Calu3 (cell line): ENCODE measurements around the gene MBD5. TPM values are rescaled to one million over a fixed set of nuclear protein-coding genes. Genes with fewer than 3 reads are reported as not detected.

Source experiments
- BruUV-seq: library from RNA; stranded (reverse); fragments of 400-500 nt; replicated peaks from 2 replicates; lab custom pipeline; 2021; lab: Mats Ljungman, UMichigan
- CTCF ChIA-PET: fragments of 300-600 bp; sonication (Branson Sonifier 250); formaldehyde crosslinking; loops from one replicate; lab custom pipeline; 2022; ENCODE audit warnings: antibody characterized with exemption; lab: Charles Lee
- DNase-seq: peaks from one replicate; pipeline ENCODE4 v3.0.0; 2022
- H3K27ac Mint-ChIP-seq: one replicate; pipeline ENCODE4 v1.8.0; 2022; ENCODE audit warnings: mixed read lengths; ENCODE audit not compliant: unreplicated experiment
- H3K27me3 Mint-ChIP-seq: one replicate; pipeline ENCODE4 v1.8.0; 2022; ENCODE audit warnings: mixed read lengths; ENCODE audit not compliant: unreplicated experiment
- H3K36me3 Mint-ChIP-seq: one replicate; pipeline ENCODE4 v1.8.0; 2022; ENCODE audit warnings: mild to moderate bottlenecking, moderate library complexity, mixed read lengths; ENCODE audit not compliant: insufficient read depth, unreplicated experiment
- H3K4me1 Mint-ChIP-seq: one replicate; pipeline ENCODE4 v1.8.0; 2022; ENCODE audit warnings: mild to moderate bottlenecking, low read depth, mixed read lengths; ENCODE audit not compliant: unreplicated experiment
- H3K4me3 Mint-ChIP-seq: one replicate; pipeline ENCODE4 v1.8.0; 2022; ENCODE audit warnings: mild to moderate bottlenecking, low read depth, moderate library complexity, mixed read lengths; ENCODE audit not compliant: unreplicated experiment
- H3K9me3 Mint-ChIP-seq: one replicate; pipeline ENCODE4 v1.8.0; 2022; ENCODE audit warnings: low read depth, mixed read lengths; ENCODE audit not compliant: unreplicated experiment
- intact Hi-C: fragments of 100-400 bp; cut with micrococcal nuclease; formaldehyde crosslinking; loops from one replicate; pipeline ENCODE4 v1.10.0; 2022; ENCODE audit not compliant: unreplicated experiment
- total RNA-seq: library from RNA; stranded (reverse); gene quantifications from 2 replicates; pipeline ENCODE4 v1.2.3, GENCODE V29; 2022
- TF ChIP-seq, protein P1 (sequence below): fragments of 200-600 bp; IDR thresholded peaks from one replicate; pipeline ENCODE4 v1.8.0; 2022; ENCODE audit warnings: antibody characterized with exemption; ENCODE audit not compliant: unreplicated experiment

The MBD5 gene
- total RNA-seq, 1 experiment from 2014 or later: 36.4 TPM

DNA sequence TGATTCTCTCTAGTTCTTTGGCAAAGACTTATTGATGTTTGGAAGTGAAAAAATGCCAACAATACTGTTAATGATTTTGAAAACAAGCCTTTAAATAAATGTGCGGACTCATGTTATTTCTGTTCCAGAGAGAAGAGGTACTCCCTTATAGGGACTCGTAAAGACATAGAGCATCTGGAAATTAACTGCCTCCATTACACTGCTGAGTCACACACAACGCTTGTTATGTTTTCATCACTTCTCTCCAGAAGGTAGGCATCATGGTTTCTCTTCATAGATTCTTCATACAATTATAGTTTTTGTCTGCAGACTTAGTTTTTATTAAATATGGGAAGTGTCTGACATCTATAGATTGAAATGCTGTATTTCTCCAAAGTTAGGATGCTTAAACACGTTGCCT lies 321.2 kb downstream of the MBD5 start:
- CTCF ChIA-PET: no interaction called here
- Mint-ChIP-seq H3K27me3 (no peaks in the 10 kb centered on the region), H3K4me3 (no peak overlapping the region), H3K9me3 (peaks cover 4% of the 10 kb centered on the region), H3K4me1 (no peaks in the 10 kb centered on the region), H3K36me3 (no peaks in the 10 kb centered on the region), H3K27ac (no peak overlapping the region)
- no peak for DNase-seq
- BruUV-seq: no TSS peak
- intact Hi-C loops: no loop called here
- TF ChIP-seq, protein P1, sequence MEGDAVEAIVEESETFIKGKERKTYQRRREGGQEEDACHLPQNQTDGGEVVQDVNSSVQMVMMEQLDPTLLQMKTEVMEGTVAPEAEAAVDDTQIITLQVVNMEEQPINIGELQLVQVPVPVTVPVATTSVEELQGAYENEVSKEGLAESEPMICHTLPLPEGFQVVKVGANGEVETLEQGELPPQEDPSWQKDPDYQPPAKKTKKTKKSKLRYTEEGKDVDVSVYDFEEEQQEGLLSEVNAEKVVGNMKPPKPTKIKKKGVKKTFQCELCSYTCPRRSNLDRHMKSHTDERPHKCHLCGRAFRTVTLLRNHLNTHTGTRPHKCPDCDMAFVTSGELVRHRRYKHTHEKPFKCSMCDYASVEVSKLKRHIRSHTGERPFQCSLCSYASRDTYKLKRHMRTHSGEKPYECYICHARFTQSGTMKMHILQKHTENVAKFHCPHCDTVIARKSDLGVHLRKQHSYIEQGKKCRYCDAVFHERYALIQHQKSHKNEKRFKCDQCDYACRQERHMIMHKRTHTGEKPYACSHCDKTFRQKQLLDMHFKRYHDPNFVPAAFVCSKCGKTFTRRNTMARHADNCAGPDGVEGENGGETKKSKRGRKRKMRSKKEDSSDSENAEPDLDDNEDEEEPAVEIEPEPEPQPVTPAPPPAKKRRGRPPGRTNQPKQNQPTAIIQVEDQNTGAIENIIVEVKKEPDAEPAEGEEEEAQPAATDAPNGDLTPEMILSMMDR: no peak

DNA sequence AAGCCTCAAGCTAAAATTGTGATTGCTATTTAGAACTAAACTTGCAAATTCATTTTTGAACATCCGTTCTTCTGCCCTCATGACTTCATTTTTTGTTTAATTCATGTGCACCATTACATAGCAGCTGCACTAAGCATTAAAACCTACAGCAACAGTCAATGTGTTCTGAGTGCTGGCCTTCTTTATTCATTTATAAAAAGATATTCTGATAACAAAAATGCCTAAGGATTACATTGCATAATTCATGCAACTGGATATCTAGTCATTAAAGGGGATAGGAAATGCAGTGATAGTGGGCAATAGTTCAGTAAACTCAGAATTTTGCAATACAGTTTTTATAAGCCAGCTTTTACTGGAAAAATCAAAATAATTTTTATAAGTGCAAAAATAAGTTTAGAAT lies 329.3 kb downstream of the MBD5 start:
- Mint-ChIP-seq H3K4me1 (no peaks in the 10 kb centered on the region), H3K36me3 (no peaks in the 10 kb centered on the region), H3K4me3 (no peak overlapping the region), H3K27ac (no peak overlapping the region), H3K27me3 (no peaks in the 10 kb centered on the region), H3K9me3 (no peaks in the 10 kb centered on the region)
- no TSS peak for BruUV-seq
- CTCF ChIA-PET: no interaction called here
- intact Hi-C loops: no loop called here
- TF ChIP-seq, protein P1: no peak
- DNase-seq: no peak

DNA sequence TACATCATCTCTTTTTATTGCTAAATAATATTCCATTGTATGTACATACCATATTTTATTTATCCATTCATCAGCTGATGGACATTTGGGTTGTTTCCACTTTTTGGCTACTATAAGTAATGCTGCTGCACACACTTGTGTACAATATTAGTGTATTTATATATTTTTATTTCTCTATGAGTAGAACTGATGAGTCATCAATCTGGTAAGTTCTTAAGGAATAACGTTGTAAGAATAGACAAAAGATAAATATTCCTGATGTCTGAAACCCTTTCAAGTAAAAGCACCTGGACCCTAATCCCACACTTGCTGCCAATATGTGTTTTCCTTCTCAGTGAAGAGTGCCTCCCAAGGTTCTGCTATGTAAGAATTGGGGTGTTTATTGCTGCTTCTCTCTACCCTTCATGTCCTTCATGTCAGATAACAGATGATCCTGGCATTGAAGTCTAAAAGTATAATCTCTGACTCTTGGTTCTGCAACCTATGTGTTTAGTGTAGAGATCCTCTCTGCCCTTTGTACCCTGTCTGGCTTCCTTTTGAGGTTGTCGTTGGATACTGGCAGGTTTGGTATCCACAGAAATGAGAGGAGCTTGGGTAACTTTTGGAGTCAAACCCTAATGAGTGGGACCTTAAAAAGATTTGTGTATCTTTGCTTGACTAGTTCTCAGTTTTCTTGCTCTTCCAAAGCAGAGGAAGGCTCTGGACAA lies 330.7 kb downstream of the MBD5 start:
- no peaks in the 10 kb centered on the region for H3K27me3 Mint-ChIP-seq
- CTCF ChIA-PET: no interaction called here
- no TSS peak for BruUV-seq
- H3K27ac Mint-ChIP-seq: no peak overlapping the region
- DNase-seq: no peak
- H3K36me3 Mint-ChIP-seq: no peaks in the 10 kb centered on the region
- intact Hi-C loops: no loop called here
- H3K4me1 Mint-ChIP-seq: no peaks in the 10 kb centered on the region
- no peak overlapping the region for H3K4me3 Mint-ChIP-seq
- TF ChIP-seq, protein P1: no peak
- H3K9me3 Mint-ChIP-seq: no peaks in the 10 kb centered on the region

- CTCF ChIA-PET: no interaction called here
These were observed 337.5 kb downstream of the MBD5 start for GRCh38 chr2:148358375-148358774.

More at GRCh38 chr2:148358375-148358774, 337.5 kb downstream of the MBD5 start:
- Mint-ChIP-seq H3K4me3 (no peak overlapping the region), H3K4me1 (no peaks in the 10 kb centered on the region), H3K36me3 (no peaks in the 10 kb centered on the region), H3K27me3 (no peaks in the 10 kb centered on the region), H3K27ac (no peak overlapping the region), H3K9me3 (no peaks in the 10 kb centered on the region)
- no peak for DNase-seq
- no TSS peak for BruUV-seq
- intact Hi-C loops: no loop called here
- TF ChIP-seq, protein P1: no peak
